ENCODE data around the gene GALNT18.

- TF ChIP-seq CTCF (IDR thresholded peaks at IDR 0.05) (no peak), POLR2A (IDR thresholded peaks at IDR 0.05) (no peak)
Observed at GRCh38 chr11:11451501-11452005, 170.3 kb downstream of the GALNT18 start.

Data from prostate gland (tissue), 2 donors.